Measurements from ENCODE around the gene SMYD3.

DNA sequence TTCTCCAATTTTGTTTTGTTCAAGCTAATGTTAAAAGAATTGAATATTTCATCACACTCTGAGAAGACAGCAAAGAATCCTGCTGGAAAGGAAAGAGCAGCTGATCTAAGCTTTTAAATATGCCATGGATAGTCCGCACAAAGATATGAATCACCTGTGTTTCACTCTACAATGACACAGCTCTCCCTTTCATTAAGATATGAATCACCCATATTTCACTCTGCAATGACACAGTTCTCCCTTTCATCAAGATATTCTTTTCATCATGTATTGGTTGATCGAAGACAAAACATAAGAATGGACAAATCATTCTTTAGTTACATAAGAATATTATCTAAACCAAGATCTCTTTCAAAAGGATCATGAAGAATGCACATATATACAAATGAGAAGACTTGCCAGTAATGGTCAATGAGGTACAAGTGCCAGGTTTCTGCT, 367.3 kb downstream of the SMYD3 start:
- no peak for TF ChIP-seq FOXP2 (optimal IDR thresholded peaks at IDR 0.05; ENCODE audit: borderline replicate concordance, extremely low read depth, extremely low read length, insufficient read depth)
- TF ChIP-seq, protein P1, sequence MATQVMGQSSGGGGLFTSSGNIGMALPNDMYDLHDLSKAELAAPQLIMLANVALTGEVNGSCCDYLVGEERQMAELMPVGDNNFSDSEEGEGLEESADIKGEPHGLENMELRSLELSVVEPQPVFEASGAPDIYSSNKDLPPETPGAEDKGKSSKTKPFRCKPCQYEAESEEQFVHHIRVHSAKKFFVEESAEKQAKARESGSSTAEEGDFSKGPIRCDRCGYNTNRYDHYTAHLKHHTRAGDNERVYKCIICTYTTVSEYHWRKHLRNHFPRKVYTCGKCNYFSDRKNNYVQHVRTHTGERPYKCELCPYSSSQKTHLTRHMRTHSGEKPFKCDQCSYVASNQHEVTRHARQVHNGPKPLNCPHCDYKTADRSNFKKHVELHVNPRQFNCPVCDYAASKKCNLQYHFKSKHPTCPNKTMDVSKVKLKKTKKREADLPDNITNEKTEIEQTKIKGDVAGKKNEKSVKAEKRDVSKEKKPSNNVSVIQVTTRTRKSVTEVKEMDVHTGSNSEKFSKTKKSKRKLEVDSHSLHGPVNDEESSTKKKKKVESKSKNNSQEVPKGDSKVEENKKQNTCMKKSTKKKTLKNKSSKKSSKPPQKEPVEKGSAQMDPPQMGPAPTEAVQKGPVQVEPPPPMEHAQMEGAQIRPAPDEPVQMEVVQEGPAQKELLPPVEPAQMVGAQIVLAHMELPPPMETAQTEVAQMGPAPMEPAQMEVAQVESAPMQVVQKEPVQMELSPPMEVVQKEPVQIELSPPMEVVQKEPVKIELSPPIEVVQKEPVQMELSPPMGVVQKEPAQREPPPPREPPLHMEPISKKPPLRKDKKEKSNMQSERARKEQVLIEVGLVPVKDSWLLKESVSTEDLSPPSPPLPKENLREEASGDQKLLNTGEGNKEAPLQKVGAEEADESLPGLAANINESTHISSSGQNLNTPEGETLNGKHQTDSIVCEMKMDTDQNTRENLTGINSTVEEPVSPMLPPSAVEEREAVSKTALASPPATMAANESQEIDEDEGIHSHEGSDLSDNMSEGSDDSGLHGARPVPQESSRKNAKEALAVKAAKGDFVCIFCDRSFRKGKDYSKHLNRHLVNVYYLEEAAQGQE (IDR thresholded peaks at IDR 0.05; ENCODE audit: insufficient read depth in 1 of 2, low read depth in 2 of 2, low read length in 2 of 2), result no peak
